Activated CD8-positive, alpha-beta memory T cell treated with anti-CD3 and anti-CD28 coated beads, Interleukin-2, amount 50 U/mL, for 48 hours (primary cell): ENCODE data around the gene SEC16A.

Experiments
- DNase-seq: peaks from one replicate; pipeline ENCODE4 v3.0.0-alpha.2; 2020

SEC16A gene

GRCh38 chr9:136504512-136505348 lies 21.9 kb upstream of the SEC16A start:
- no peak for DNase-seq

- DNase-seq, result no peak
Measured at GRCh38 chr9:136502940-136503550, 20.2 kb upstream of the SEC16A start.

- no peak for DNase-seq
Measured at GRCh38 chr9:136502196-136502595, 19.4 kb upstream of the SEC16A start.

- DNase-seq, result no peak
Measured at GRCh38 chr9:136501686-136502085, 18.8 kb upstream of the SEC16A start.

GRCh38 chr9:136499935-136500910 lies 17.4 kb upstream of the SEC16A start:
- DNase-seq, result no peak

- DNase-seq, result no peak
Measured at GRCh38 chr9:136499071-136499934, 16.5 kb upstream of the SEC16A start.

GRCh38 chr9:136497916-136498695 lies 15.3 kb upstream of the SEC16A start:
- DNase-seq, result no peak

GRCh38 chr9:136496801-136497620 lies 14.2 kb upstream of the SEC16A start:
- DNase-seq, result no peak

- no peak for DNase-seq
Measured at GRCh38 chr9:136496181-136496580, 13.3 kb upstream of the SEC16A start.

GRCh38 chr9:136495238-136495800 lies 12.5 kb upstream of the SEC16A start:
- no peak for DNase-seq

GRCh38 chr9:136494531-136495215 lies 11.8 kb upstream of the SEC16A start:
- no peak for DNase-seq

GRCh38 chr9:136494012-136494411 lies 11.2 kb upstream of the SEC16A start:
- DNase-seq, result no peak

GRCh38 chr9:136493567-136493971 lies 10.7 kb upstream of the SEC16A start:
- no peak for DNase-seq

- DNase-seq, result no peak
Measured at GRCh38 chr9:136492978-136493522, 10.2 kb upstream of the SEC16A start.

GRCh38 chr9:136489731-136490130 lies 6.9 kb upstream of the SEC16A start:
- DNase-seq, result no peak

- DNase-seq, result peak; percentile 90
Measured at GRCh38 chr9:136488247-136489214, 5.7 kb upstream of the SEC16A start.

- no peak for DNase-seq
Measured at GRCh38 chr9:136487672-136488071, 4.8 kb upstream of the SEC16A start.
